Astrocyte (in vitro differentiated cells and primary cell): ENCODE results near the gene B4GALT1. TPM values are rescaled to one million over a fixed set of nuclear protein-coding genes. Genes with fewer than 3 reads are reported as not detected.

Source experiments
- DNase-seq: peaks from one replicate; pipeline ENCODE4 v3.0.0-alpha.2; 2010; ENCODE audit warnings: low read depth
- FAIRE-seq: peaks from 2 replicates; lab custom pipeline; 2011; peaks lifted over from hg19 to GRCh38; lab: Jason Lieb, UNC
- H2AFZ ChIP-seq: 2 replicates; pipeline ENCODE4 v1.6.0; 2012; ENCODE audit warnings: low read depth, low read length, inconsistent platforms
- H3K27ac ChIP-seq: 2 replicates; pipeline ENCODE4 v1.5.1; 2011; ENCODE audit warnings: low read depth, low read length, inconsistent platforms
- H3K27me3 ChIP-seq: 2 replicates; pipeline ENCODE4 v1.6.0; 2011; ENCODE audit warnings: low read length, inconsistent platforms; ENCODE audit not compliant: insufficient read depth
- H3K36me3 ChIP-seq: 2 replicates; pipeline ENCODE4 v1.5.1; 2011; ENCODE audit warnings: low read length, inconsistent platforms; ENCODE audit not compliant: insufficient read depth
- H3K4me1 ChIP-seq: 2 replicates; pipeline ENCODE4 v1.5.1; 2011; ENCODE audit warnings: low read length, inconsistent platforms; ENCODE audit not compliant: insufficient read depth
- H3K4me2 ChIP-seq: 2 replicates; pipeline ENCODE4 v1.6.0; 2012; ENCODE audit warnings: low read length, inconsistent platforms
- H3K4me3 ChIP-seq: 2 replicates; pipeline ENCODE4 v1.5.1; 2011; ENCODE audit warnings: low read depth, mild to moderate bottlenecking, low read length, inconsistent platforms; ENCODE audit not compliant: insufficient read depth
- H3K79me2 ChIP-seq: 2 replicates; pipeline ENCODE4 v1.6.0; 2012; ENCODE audit warnings: mild to moderate bottlenecking, low read length, inconsistent platforms; ENCODE audit not compliant: insufficient read depth
- H3K9ac ChIP-seq: 2 replicates; pipeline ENCODE4 v1.6.0; 2012; ENCODE audit warnings: mild to moderate bottlenecking, low read length, inconsistent platforms
- H3K9me3 ChIP-seq: 2 replicates; pipeline ENCODE4 v1.5.1; 2012; ENCODE audit warnings: low read depth, mild to moderate bottlenecking, low read length, inconsistent platforms; ENCODE audit not compliant: insufficient read depth
- H4K20me1 ChIP-seq: 2 replicates; pipeline ENCODE4 v1.6.0; 2012; ENCODE audit warnings: low read length, inconsistent platforms; ENCODE audit not compliant: insufficient read depth
- H3K27ac Mint-ChIP-seq: one replicate; pipeline ENCODE4 v1.8.0; 2021; ENCODE audit warnings: mild to moderate bottlenecking, mixed read lengths; ENCODE audit not compliant: unreplicated experiment
- H3K27me3 Mint-ChIP-seq: one replicate; pipeline ENCODE4 v1.8.0; 2021; ENCODE audit warnings: low read depth, mixed read lengths; ENCODE audit not compliant: unreplicated experiment
- H3K36me3 Mint-ChIP-seq: one replicate; pipeline ENCODE4 v1.8.0; 2021; ENCODE audit warnings: low read depth, mixed read lengths; ENCODE audit not compliant: unreplicated experiment
- H3K4me1 Mint-ChIP-seq: one replicate; pipeline ENCODE4 v1.8.0; 2021; ENCODE audit warnings: low read depth, mixed read lengths; ENCODE audit not compliant: unreplicated experiment
- H3K4me3 Mint-ChIP-seq: one replicate; pipeline ENCODE4 v1.8.0; 2021; ENCODE audit warnings: mild to moderate bottlenecking, moderate library complexity, mixed read lengths; ENCODE audit not compliant: unreplicated experiment
- H3K9me3 Mint-ChIP-seq: one replicate; pipeline ENCODE4 v1.8.0; 2021; ENCODE audit warnings: mild to moderate bottlenecking, mixed read lengths; ENCODE audit not compliant: unreplicated experiment
- CTCF ChIP-seq: IDR thresholded peaks from 2 replicates; pipeline ENCODE4 v1.5.1; 2011; ENCODE audit warnings: low read depth, mild to moderate bottlenecking, inconsistent platforms, low read length, moderate library complexity; ENCODE audit not compliant: insufficient read depth
- EZH2 ChIP-seq: IDR thresholded peaks from 2 replicates; pipeline ENCODE4 v1.6.1; 2012; ENCODE audit warnings: mild to moderate bottlenecking, low read length, inconsistent platforms; ENCODE audit not compliant: insufficient read depth
- total RNA-seq: library from RNA; stranded (reverse); gene quantifications from 2 replicates; pipeline ENCODE4 v1.2.1, GENCODE V29; 2021

The B4GALT1 gene
- total RNA-seq, 1 donor from 2014 or later = 93.1 TPM

GRCh38 chr9:33102551-33103210 lies 64.5 kb downstream of the B4GALT1 start:
- H3K9ac ChIP-seq = no peak overlapping the region
- FAIRE-seq = no peak

GRCh38 chr9:33101104-33101951 lies 65.8 kb downstream of the B4GALT1 start:
- no peaks in the 10 kb centered on the region for H4K20me1 ChIP-seq
- H2AFZ ChIP-seq = peak overlapping the region; percentile 5
- peak overlapping the region; percentile 1 for H3K4me2 ChIP-seq
- no peak overlapping the region for H3K9ac ChIP-seq
- peak; percentile 69 for DNase-seq
- TF ChIP-seq CTCF (no peak), EZH2 (no peak)
- peak; percentile 81 for FAIRE-seq
- no peaks in the 10 kb centered on the region for H3K36me3 ChIP-seq
- H3K9me3 ChIP-seq = no peaks in the 10 kb centered on the region
- no peaks in the 10 kb centered on the region for H3K27me3 ChIP-seq
- H3K4me1 ChIP-seq = peaks cover 13% of the 10 kb centered on the region
- H3K79me2 ChIP-seq = no peaks in the 10 kb centered on the region
- no peak overlapping the region for H3K4me3 ChIP-seq
- H3K27ac Mint-ChIP-seq = peak overlapping the region; percentile 53
- no peaks in the 10 kb centered on the region for H3K27me3 Mint-ChIP-seq
- peaks cover 2% of the 10 kb centered on the region for H3K9me3 Mint-ChIP-seq
- peaks cover 31% of the 10 kb centered on the region for H3K4me1 Mint-ChIP-seq
- H3K27ac ChIP-seq = peak overlapping the region; percentile 8
- peaks cover 5% of the 10 kb centered on the region for H3K36me3 Mint-ChIP-seq
- H3K4me3 Mint-ChIP-seq = peak overlapping the region; percentile 6

More at GRCh38 chr9:33102551-33103210, 64.5 kb downstream of the B4GALT1 start:
- no peak overlapping the region for H3K4me2 ChIP-seq
- Mint-ChIP-seq H3K27me3 (no peaks in the 10 kb centered on the region), H3K9me3 (peaks cover 2% of the 10 kb centered on the region), H3K4me3 (no peak overlapping the region), H3K36me3 (peaks cover 5% of the 10 kb centered on the region), H3K4me1 (peaks cover 44% of the 10 kb centered on the region), H3K27ac (no peak overlapping the region)
- H4K20me1 ChIP-seq = no peaks in the 10 kb centered on the region
- no peak overlapping the region for H3K27ac ChIP-seq
- no peak overlapping the region for H2AFZ ChIP-seq
- no peaks in the 10 kb centered on the region for H3K36me3 ChIP-seq
- H3K27me3 ChIP-seq = no peaks in the 10 kb centered on the region
- DNase-seq = no peak
- H3K4me3 ChIP-seq = no peak overlapping the region
- no peaks in the 10 kb centered on the region for H3K79me2 ChIP-seq
- TF ChIP-seq CTCF = no peak
- TF ChIP-seq EZH2 = no peak
- H3K9me3 ChIP-seq = no peaks in the 10 kb centered on the region
- H3K4me1 ChIP-seq = peaks cover 26% of the 10 kb centered on the region
